IMR-90 (cell line): Measurements from ENCODE around the gene TTC23L.

ENCODE experiments used
- BHLHE40 ChIP-seq: fragments of 150-350 bp; IDR thresholded peaks from 2 replicates; pipeline ENCODE4 v1.6.1; 2016; ENCODE audit warnings: mild to moderate bottlenecking, low read depth, low read length
- FOS ChIP-seq: fragments of 150-350 bp; IDR thresholded peaks from 2 replicates; pipeline ENCODE4 v1.6.1; 2016; ENCODE audit warnings: low read depth, low read length
- SMC3 ChIP-seq: fragments of 150-350 bp; IDR thresholded peaks from 2 replicates; pipeline ENCODE4 v1.6.1; 2016; ENCODE audit warnings: low read depth, mild to moderate bottlenecking, antibody characterized with exemption, low read length, moderate library complexity
- TF ChIP-seq, protein P1 (sequence below): conservative IDR thresholded peaks from 2 replicates; pipeline ENCODE4 v1.5.1; 2012; ENCODE audit warnings: mild to moderate bottlenecking, low read depth, low read length, improper control_type of control experiment

GRCh38 chr5:34806532-34806931 lies 32.4 kb upstream of the TTC23L start:
- TF ChIP-seq FOS (no peak), SMC3 (no peak), BHLHE40 (no peak)
- TF ChIP-seq, protein P1, sequence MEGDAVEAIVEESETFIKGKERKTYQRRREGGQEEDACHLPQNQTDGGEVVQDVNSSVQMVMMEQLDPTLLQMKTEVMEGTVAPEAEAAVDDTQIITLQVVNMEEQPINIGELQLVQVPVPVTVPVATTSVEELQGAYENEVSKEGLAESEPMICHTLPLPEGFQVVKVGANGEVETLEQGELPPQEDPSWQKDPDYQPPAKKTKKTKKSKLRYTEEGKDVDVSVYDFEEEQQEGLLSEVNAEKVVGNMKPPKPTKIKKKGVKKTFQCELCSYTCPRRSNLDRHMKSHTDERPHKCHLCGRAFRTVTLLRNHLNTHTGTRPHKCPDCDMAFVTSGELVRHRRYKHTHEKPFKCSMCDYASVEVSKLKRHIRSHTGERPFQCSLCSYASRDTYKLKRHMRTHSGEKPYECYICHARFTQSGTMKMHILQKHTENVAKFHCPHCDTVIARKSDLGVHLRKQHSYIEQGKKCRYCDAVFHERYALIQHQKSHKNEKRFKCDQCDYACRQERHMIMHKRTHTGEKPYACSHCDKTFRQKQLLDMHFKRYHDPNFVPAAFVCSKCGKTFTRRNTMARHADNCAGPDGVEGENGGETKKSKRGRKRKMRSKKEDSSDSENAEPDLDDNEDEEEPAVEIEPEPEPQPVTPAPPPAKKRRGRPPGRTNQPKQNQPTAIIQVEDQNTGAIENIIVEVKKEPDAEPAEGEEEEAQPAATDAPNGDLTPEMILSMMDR, result no peak
